Measurements from ENCODE around the gene ZC3H12A. TPM values are rescaled to one million over a fixed set of nuclear protein-coding genes. Genes with fewer than 3 reads are reported as not detected.

The ZC3H12A gene
- total and polyA plus RNA-seq, 2 of the 8 experiments (the other 6 are each of a cell fraction or from before 2014, with no cell fraction given) = 7.4 to 10.0 TPM

- Histone ChIP-seq H3K9ac (replicated peaks in 1 of 4; ENCODE audit: extremely low read depth in 1 of 4, low read depth in 3 of 4, low read length in 3 of 4) (no peak overlapping the region), H3K4me3 (ENCODE audit: extremely low read depth in 1 of 4, insufficient read depth in 2 of 4, low read depth in 3 of 4, low read length in 4 of 4) (no peak overlapping the region), H3K18ac (ENCODE audit: extremely low read depth, low read length) (no peak overlapping the region), H2BK20ac (ENCODE audit: low read length) (no peak overlapping the region), H4K20me1 (replicated peaks in 1 of 2; ENCODE audit: control insufficient read depth in 1 of 2, insufficient read depth in 2 of 2, low read length in 2 of 2) (peaks cover 4 to 17% of the 10 kb centered on the region in 2 experiments), H3K23me2 (ENCODE audit: low read depth, low read length) (peaks cover 7% of the 10 kb centered on the region), H3K4ac (replicated peaks; ENCODE audit: insufficient read length, low read depth, low read length) (no peak overlapping the region), H2AFZ (ENCODE audit: low read length) (no peak overlapping the region), H3K9me3 (ENCODE audit: insufficient read depth in 2 of 2, low read depth in 1 of 2, low read length in 1 of 2) (no peaks in the 10 kb centered on the region), H2BK12ac (ENCODE audit: low read depth, low read length) (no peak overlapping the region), H2BK120ac (replicated peaks; ENCODE audit: low read depth, low read length) (no peak overlapping the region), H3K23ac (ENCODE audit: insufficient read length) (no peak overlapping the region), H3K56ac (replicated peaks; ENCODE audit: insufficient read length, low read depth, low read length) (no peak overlapping the region), H3K27me3 (replicated peaks in 1 of 4; ENCODE audit: control insufficient read depth in 3 of 4, extremely low read depth in 1 of 4, insufficient read depth in 3 of 4, low read length in 3 of 4) (peaks cover 0 to 2% (median 2%) of the 10 kb centered on the region in 4 experiments; a peak in 5 of 7 replicates), H3K14ac (ENCODE audit: insufficient read length) (no peak overlapping the region), H2AK5ac (ENCODE audit: low read depth, low read length) (no peak overlapping the region), H3K36me3 (ENCODE audit: control insufficient read depth in 2 of 4, insufficient read depth in 4 of 4, low read length in 3 of 4) (peaks cover 9 to 36% (median 26%) of the 10 kb centered on the region in 4 experiments; a peak in 7 of 8 replicates), H3K79me2 (ENCODE audit: control insufficient read depth in 1 of 2, insufficient read depth in 2 of 2, low read length in 2 of 2) (peaks cover 0 to 26% of the 10 kb centered on the region in 2 experiments; a peak in 2 of 4 replicates), H4K8ac (ENCODE audit: extremely low read depth, insufficient read depth, low read length) (no peak overlapping the region), H2BK5ac (ENCODE audit: low read depth, low read length) (no peak overlapping the region), H3K27ac (ENCODE audit: low read depth, low read length) (no peak overlapping the region), H3K4me2 (ENCODE audit: insufficient read depth in 1 of 2, low read depth in 2 of 2, low read length in 2 of 2) (no peak overlapping the region; a peak in 1 of 4 replicates), H3K4me1 (replicated peaks in 1 of 4; ENCODE audit: control insufficient read depth in 3 of 4, insufficient read depth in 4 of 4, low read length in 3 of 4) (peaks cover 0 to 43% (median 27%) of the 10 kb centered on the region in 4 experiments; a peak in 6 of 7 replicates), H2BK15ac (ENCODE audit: low read length) (no peak overlapping the region), H4K5ac (ENCODE audit: insufficient read length, low read depth, low read length) (no peak overlapping the region), H4K91ac (replicated peaks; ENCODE audit: insufficient read length, low read length) (no peak overlapping the region), H3K79me1 (ENCODE audit: low read depth, low read length) (peaks cover 8% of the 10 kb centered on the region)
- DNase-seq (ENCODE audit: low read depth in 1 of 2, low spot score in 2 of 2) = no peak
- POLR2A ChIA-PET (ENCODE audit: partially characterized antibody) = interaction anchor here (1.1 to 5.7 kb wide), 4 partner anchors 6 to 31 kb away, joined by 3 to 68 read pairs (median 12); no protein-coding TSS in a partner anchor
- WGBS, 2 experiments (ENCODE audit: extremely low coverage in 1 of 2, insufficient coverage in 1 of 2, insufficient read length in 1 of 2, insufficient replicate concordance in 2 of 2, low coverage in 1 of 2, low lambda C conversion rate in 2 of 2, missing lambda C conversion rate in 1 of 2) = 90% methylated on average over 3 of the region's 3 CpGs; no CpG with 5 or more reads in 1 of the 2 experiments
- no peak for FAIRE-seq
- CTCF ChIA-PET (ENCODE audit: partially characterized antibody) = interaction anchor here (1.0 to 17.4 kb wide), 6 partner anchors 8 to 44 kb away, joined by 4 to 213 read pairs (median 5); no protein-coding TSS in a partner anchor
- TF ChIP-seq CEBPB (IDR thresholded peaks at IDR 0.05; ENCODE audit: low read depth, low read length) = no peak
- TF ChIP-seq RXRA (IDR thresholded peaks at IDR 0.05; ENCODE audit: insufficient read depth, low read depth, low read length) = no peak
- no peak for TF ChIP-seq GABPA (IDR thresholded peaks at IDR 0.05; ENCODE audit: borderline replicate concordance, insufficient read depth, low read length)
- no peak for TF ChIP-seq EZH2 (IDR thresholded peaks at IDR 0.05; ENCODE audit: low read depth, low read length, severe bottlenecking)
These were observed 4.5 kb downstream of the ZC3H12A start for GRCh38 chr1:37478890-37479254.

All from H1 (cell line).